Thymus (tissue), 11 donors: ENCODE results near the gene CSMD2. TPM values are rescaled to one million over a fixed set of nuclear protein-coding genes. Genes with fewer than 3 reads are reported as not detected.

ENCODE experiments used
- DNase-seq, 9 donors: peaks; one replicate each; pipeline ENCODE4 v3.0.0-alpha.2; 2013; ENCODE audit warnings: low spot score in 9 of 9, low read depth in 6 of 9, missing footprints in 1 of 9
- H3K27ac ChIP-seq, 2 donors: one replicate each; pipeline ENCODE4 v1.5.1; 2013; ENCODE audit warnings: control low read depth in 1 of 2, low read depth in 1 of 2, low read length in 1 of 2, mild to moderate bottlenecking in 1 of 2, moderate library complexity in 1 of 2
- H3K27me3 ChIP-seq, 2 donors: one replicate each; pipeline ENCODE4 v1.5.1; 2013; ENCODE audit warnings: low read length in 1 of 2; ENCODE audit not compliant: control insufficient read depth in 2 of 2, insufficient read depth in 1 of 2
- H3K36me3 ChIP-seq, 2 donors: one replicate each; pipeline ENCODE4 v1.5.1; 2013; ENCODE audit warnings: low read length in 1 of 2, mild to moderate bottlenecking in 1 of 2, moderate library complexity in 1 of 2; ENCODE audit not compliant: control insufficient read depth in 2 of 2, insufficient read depth in 2 of 2
- H3K4me1 ChIP-seq, 2 donors: one replicate each; pipeline ENCODE4 v1.5.1; 2013; ENCODE audit warnings: low read length in 2 of 2; ENCODE audit not compliant: control insufficient read depth in 2 of 2, insufficient read depth in 2 of 2
- H3K4me3 ChIP-seq, 2 donors: one replicate each; pipeline ENCODE4 v1.5.1; 2013; ENCODE audit warnings: low read length in 2 of 2, control low read depth in 1 of 2, mild to moderate bottlenecking in 1 of 2
- H3K9me3 ChIP-seq, 2 donors: one replicate each; pipeline ENCODE4 v1.5.1; 2013; ENCODE audit warnings: low read length in 1 of 2, mild to moderate bottlenecking in 1 of 2; ENCODE audit not compliant: control insufficient read depth in 2 of 2, insufficient read depth in 1 of 2
- WGBS: extraction: QIAGEN DNeasy Blood & Tissue Kit; methylation state at CpG from one replicate; pipeline ENCODE4 v1.1.7; 2013; 5-methylcytosine and 5-hydroxymethylcytosine counted together
- polyA plus RNA-seq: library from polyadenylated mRNA; stranded (reverse); fragments of 200-250 nt; gene quantifications from one replicate; pipeline ENCODE4 v1.2.3, GENCODE V29; 2013
- total RNA-seq: library from RNA; stranded (reverse); fragments of 120-200 nt; gene quantifications from one replicate; pipeline ENCODE4 v1.2.4, GENCODE V29; 2013
- donor health status: healthy.

Gene CSMD2
- total and polyA plus RNA-seq, 2 donors = 0.14 TPM

GRCh38 chr1:33906156-33906555 lies 258.9 kb downstream of the CSMD2 start:
- H3K4me3 ChIP-seq = no peak overlapping the region
- H3K27me3 ChIP-seq = no peaks in the 10 kb centered on the region
- no peaks in the 10 kb centered on the region for H3K4me1 ChIP-seq
- no peaks in the 10 kb centered on the region for H3K36me3 ChIP-seq
- H3K9me3 ChIP-seq = no peaks in the 10 kb centered on the region
- DNase-seq = no peak
- WGBS = 68% methylated on average over 1 of the region's 1 CpG
- H3K27ac ChIP-seq = no peak overlapping the region

DNA sequence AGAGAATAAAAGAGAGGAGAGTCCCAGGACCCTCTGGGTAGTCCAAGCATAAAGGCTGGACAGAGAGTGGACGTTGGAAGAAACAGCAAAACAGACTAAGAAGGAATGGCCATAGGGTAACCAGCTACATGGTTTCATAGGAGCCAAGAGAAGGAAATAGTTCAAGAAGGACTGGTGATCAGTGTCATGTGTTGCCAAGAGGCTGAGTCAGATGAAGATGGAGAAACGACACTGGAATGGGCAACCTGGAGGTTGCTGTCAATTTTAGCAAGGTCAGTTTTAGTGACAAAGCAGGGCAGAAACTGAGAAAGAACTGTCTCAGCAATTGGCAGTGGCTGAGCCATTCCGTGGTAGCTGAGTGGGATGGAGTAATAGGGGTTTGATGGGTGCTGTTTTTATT lies 259.8 kb downstream of the CSMD2 start:
- Histone ChIP-seq H3K27me3 (no peaks in the 10 kb centered on the region), H3K4me1 (no peaks in the 10 kb centered on the region), H3K27ac (no peak overlapping the region), H3K36me3 (no peaks in the 10 kb centered on the region), H3K4me3 (no peak overlapping the region), H3K9me3 (no peaks in the 10 kb centered on the region)
- 83% methylated on average over 3 of the region's 3 CpGs for WGBS
- no peak for DNase-seq

- no peaks in the 10 kb centered on the region for H3K27me3 ChIP-seq
- no peak overlapping the region for H3K4me3 ChIP-seq
- no peaks in the 10 kb centered on the region for H3K9me3 ChIP-seq
- 43% methylated on average over 2 of the region's 2 CpGs for WGBS
- H3K4me1 ChIP-seq = no peaks in the 10 kb centered on the region
- no peak for DNase-seq
- H3K36me3 ChIP-seq = no peaks in the 10 kb centered on the region
- no peak overlapping the region for H3K27ac ChIP-seq
These were observed 261.8 kb downstream of the CSMD2 start for GRCh38 chr1:33903210-33903589.

- H3K27me3 ChIP-seq = no peaks in the 10 kb centered on the region
- no peak for DNase-seq
- H3K27ac ChIP-seq = no peak overlapping the region
- H3K36me3 ChIP-seq = no peaks in the 10 kb centered on the region
- H3K4me1 ChIP-seq = no peaks in the 10 kb centered on the region
- H3K9me3 ChIP-seq = no peaks in the 10 kb centered on the region
- no peak overlapping the region for H3K4me3 ChIP-seq
- WGBS = 64% methylated on average over 6 of the region's 6 CpGs
These were observed 262.4 kb downstream of the CSMD2 start for GRCh38 chr1:33902486-33903209.

GRCh38 chr1:33899746-33900145 lies 265.3 kb downstream of the CSMD2 start:
- no peaks in the 10 kb centered on the region for H3K9me3 ChIP-seq
- H3K4me1 ChIP-seq = no peaks in the 10 kb centered on the region
- H3K36me3 ChIP-seq = no peaks in the 10 kb centered on the region
- no peak for DNase-seq
- H3K27me3 ChIP-seq = no peaks in the 10 kb centered on the region
- no peak overlapping the region for H3K27ac ChIP-seq
- no peak overlapping the region for H3K4me3 ChIP-seq
- whole genome bisulfite sequencing = 78% methylated on average over 3 of the region's 3 CpGs

DNA sequence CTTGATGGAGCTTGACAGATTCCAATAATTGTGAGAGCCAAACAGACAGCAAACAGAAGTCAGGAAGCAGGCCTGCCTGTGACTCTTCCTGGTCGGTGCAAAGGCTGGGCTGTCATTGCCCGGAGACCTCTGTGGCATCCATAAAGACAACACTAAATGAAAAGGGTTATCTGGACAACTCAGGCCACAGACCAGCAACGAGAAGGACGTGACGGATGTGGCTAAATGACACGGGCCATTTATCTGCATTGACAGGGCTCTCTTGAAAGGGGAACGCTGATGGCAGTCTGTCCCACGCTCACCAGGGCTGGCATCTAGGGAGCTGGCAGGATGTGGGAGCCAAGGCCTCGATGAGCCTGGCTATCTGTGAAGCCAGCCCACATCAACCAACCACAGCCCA lies 266.1 kb downstream of the CSMD2 start:
- DNase-seq = no peak
- Histone ChIP-seq H3K36me3 (no peaks in the 10 kb centered on the region), H3K4me1 (no peaks in the 10 kb centered on the region), H3K9me3 (no peaks in the 10 kb centered on the region), H3K27ac (no peak overlapping the region), H3K27me3 (no peaks in the 10 kb centered on the region), H3K4me3 (no peak overlapping the region)
- 66% methylated on average over 9 of the region's 9 CpGs for WGBS

DNA sequence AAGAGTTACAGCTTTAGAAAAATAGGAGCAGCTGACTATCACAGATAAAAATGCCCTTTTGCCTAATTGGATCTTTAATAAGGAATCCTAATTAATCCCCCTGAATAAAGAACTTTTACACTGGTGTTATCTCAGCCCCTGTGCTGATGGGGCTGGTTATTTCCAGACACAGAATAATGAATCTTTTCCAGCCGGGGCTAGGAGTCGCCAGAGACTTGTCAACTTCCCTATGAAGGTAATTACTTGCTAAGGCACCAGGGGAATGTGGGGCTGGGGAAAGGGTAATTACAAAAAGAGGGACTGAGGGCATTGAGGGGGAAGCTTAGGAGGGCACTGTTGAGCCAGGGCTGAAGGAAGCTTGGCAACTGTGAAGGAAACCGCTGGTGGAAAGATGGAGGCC lies 266.6 kb downstream of the CSMD2 start:
- no peak for DNase-seq
- 68% methylated on average over 3 of the region's 3 CpGs for WGBS

GRCh38 chr1:33897092-33897725 lies 267.8 kb downstream of the CSMD2 start:
- Histone ChIP-seq H3K9me3 (no peaks in the 10 kb centered on the region), H3K36me3 (no peaks in the 10 kb centered on the region), H3K4me3 (no peak overlapping the region), H3K27ac (no peak overlapping the region), H3K27me3 (no peaks in the 10 kb centered on the region), H3K4me1 (no peaks in the 10 kb centered on the region)
- no peak for DNase-seq
- 87% methylated on average over 5 of the region's 5 CpGs for WGBS

More for the DNA sequence above, 266.6 kb downstream of the CSMD2 start:
- Histone ChIP-seq H3K27ac (no peak overlapping the region), H3K36me3 (no peaks in the 10 kb centered on the region), H3K4me1 (no peaks in the 10 kb centered on the region), H3K27me3 (no peaks in the 10 kb centered on the region), H3K4me3 (no peak overlapping the region), H3K9me3 (no peaks in the 10 kb centered on the region)

DNA sequence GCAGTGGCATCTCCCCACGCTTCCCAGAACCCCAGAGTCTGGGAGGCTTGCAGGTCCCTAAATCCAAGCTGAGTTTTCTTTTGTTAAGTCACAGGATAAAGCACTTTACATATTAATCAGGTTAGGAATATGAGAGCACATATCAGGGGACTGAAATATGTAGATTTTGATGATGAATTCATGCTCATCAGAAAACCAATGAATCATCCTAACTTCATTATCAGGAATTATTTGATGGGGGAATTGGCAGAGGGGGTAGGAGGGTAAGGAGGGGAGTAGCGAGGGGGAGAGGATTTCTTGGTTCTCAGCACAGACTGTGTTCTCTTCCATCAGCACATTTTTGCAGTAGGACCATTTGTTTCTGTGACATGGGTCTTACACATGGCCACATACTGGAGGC lies 269.1 kb downstream of the CSMD2 start:
- WGBS = 88% methylated on average over 2 of the region's 2 CpGs
- no peaks in the 10 kb centered on the region for H3K27me3 ChIP-seq
- no peaks in the 10 kb centered on the region for H3K4me1 ChIP-seq
- no peak overlapping the region for H3K4me3 ChIP-seq
- H3K9me3 ChIP-seq = no peaks in the 10 kb centered on the region
- no peaks in the 10 kb centered on the region for H3K36me3 ChIP-seq
- H3K27ac ChIP-seq = no peak overlapping the region
- DNase-seq = no peak
